Activated naive CD4-positive, alpha-beta T cell treated with anti-CD3 and anti-CD28 coated beads for 36 hours (primary cell): ENCODE measurements around the gene DLG2. TPM values are rescaled to one million over a fixed set of nuclear protein-coding genes. Genes with fewer than 3 reads are reported as not detected.

ENCODE experiments used
- CTCF ChIA-PET: fragments of 350-600 bp; sonication (Branson Sonifier 250); formaldehyde crosslinking; loops from one replicate; lab custom pipeline; 2021; ENCODE audit warnings: antibody characterized with exemption; lab: Charles Lee
- DNase-seq: peaks from one replicate; pipeline ENCODE4 v3.0.0-alpha.2; 2020
- H3K27ac Mint-ChIP-seq: one replicate; pipeline ENCODE4 v1.8.0; 2021; ENCODE audit warnings: mild to moderate bottlenecking, mixed read lengths
- H3K27me3 Mint-ChIP-seq: one replicate; pipeline ENCODE4 v1.8.0; 2021; ENCODE audit warnings: low read depth, mixed read lengths
- H3K36me3 Mint-ChIP-seq: one replicate; pipeline ENCODE4 v1.8.0; 2021; ENCODE audit warnings: low read depth, mixed read lengths
- H3K4me1 Mint-ChIP-seq: one replicate; pipeline ENCODE4 v1.8.0; 2021; ENCODE audit warnings: low read depth, mixed read lengths
- H3K4me3 Mint-ChIP-seq: one replicate; pipeline ENCODE4 v1.8.0; 2021; ENCODE audit warnings: mild to moderate bottlenecking, moderate library complexity, mixed read lengths
- H3K9me3 Mint-ChIP-seq: one replicate; pipeline ENCODE4 v1.8.0; 2021; ENCODE audit warnings: mixed read lengths
- intact Hi-C: fragments of 100-400 bp; cut with micrococcal nuclease; formaldehyde crosslinking; loops from one replicate; pipeline ENCODE4 v1.15.1; 2023
- total RNA-seq, 2 experiments: library from RNA; stranded (reverse); gene quantifications; one replicate each; pipeline ENCODE4 v1.2.3, GENCODE V29; 2021

DLG2 gene
- total RNA-seq, 2 experiments from 2014 or later, result 3.3 to 4.6 TPM

DNA sequence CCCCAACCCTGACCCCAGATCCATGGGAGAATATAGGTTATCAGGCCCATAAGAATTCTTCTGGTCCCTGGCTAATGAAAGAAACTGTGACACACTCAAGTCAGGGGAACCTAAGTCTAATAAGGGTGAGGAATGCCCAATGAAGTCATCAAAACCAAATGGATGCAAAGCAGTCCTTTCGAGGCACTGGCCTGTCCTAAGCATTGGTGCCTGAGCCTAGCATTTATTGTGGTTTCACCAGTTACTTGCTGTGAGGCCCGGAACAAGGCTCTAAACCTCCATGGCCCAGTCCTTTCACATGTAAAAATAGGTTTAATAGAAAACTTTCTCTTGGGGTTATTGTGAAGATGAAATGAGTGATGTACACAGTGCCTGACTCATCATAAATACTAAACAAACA lies 712.6 kb downstream of the DLG2 start:
- CTCF ChIA-PET, result no interaction called here
- intact Hi-C loops, result no loop called here
- Mint-ChIP-seq H3K4me3 (no peak overlapping the region), H3K27ac (no peak overlapping the region), H3K36me3 (no peaks in the 10 kb centered on the region), H3K4me1 (no peaks in the 10 kb centered on the region), H3K27me3 (no peaks in the 10 kb centered on the region), H3K9me3 (peaks cover 16% of the 10 kb centered on the region)
- DNase-seq, result no peak

DNA sequence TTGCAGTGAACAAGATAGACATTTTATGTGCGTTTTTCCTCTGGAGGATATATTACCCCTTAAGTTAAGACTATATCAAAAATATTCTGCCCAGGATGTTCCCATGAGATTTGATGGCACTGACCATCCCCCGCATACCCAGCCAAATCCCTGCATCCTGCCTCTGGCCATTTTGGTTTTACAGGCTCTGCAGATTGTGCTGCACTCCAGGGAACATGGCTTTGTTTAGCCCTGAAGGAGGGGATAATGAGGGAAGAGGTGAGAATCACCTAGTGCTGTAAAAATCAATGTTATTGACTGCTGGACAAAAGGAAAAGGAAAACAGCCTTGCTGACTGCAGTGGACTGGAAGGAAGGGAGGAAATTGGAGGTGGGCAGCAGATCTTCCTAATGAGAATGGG lies 717.4 kb downstream of the DLG2 start:
- Mint-ChIP-seq H3K4me3 (no peak overlapping the region), H3K9me3 (peaks cover 14% of the 10 kb centered on the region), H3K27me3 (no peaks in the 10 kb centered on the region), H3K36me3 (no peaks in the 10 kb centered on the region), H3K27ac (no peak overlapping the region), H3K4me1 (no peaks in the 10 kb centered on the region)
- CTCF ChIA-PET, result no interaction called here
- intact Hi-C loops, result no loop called here
- DNase-seq, result no peak

DNA sequence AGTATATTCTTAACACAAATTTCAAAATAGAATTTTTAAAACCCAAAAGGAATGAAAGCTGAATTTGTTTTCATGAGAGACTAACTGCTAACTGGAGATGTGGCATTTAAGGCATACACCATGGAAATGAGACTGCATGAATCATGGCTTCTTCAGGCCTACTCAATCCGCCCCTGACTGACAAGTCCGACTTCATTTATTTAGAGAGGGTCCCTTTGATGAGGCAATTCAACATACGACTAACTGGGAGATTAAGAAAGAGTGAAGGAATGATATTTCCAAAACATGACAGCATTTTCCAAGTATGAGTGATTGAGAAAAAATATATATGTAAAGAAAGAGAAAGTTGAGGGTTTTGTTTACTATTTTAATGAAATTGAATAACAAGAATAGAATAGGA lies 720.1 kb downstream of the DLG2 start:
- Mint-ChIP-seq H3K4me1 (no peaks in the 10 kb centered on the region), H3K36me3 (no peaks in the 10 kb centered on the region), H3K4me3 (no peak overlapping the region), H3K27me3 (no peaks in the 10 kb centered on the region), H3K27ac (no peak overlapping the region), H3K9me3 (peaks cover 15% of the 10 kb centered on the region)
- CTCF ChIA-PET, result no interaction called here
- intact Hi-C loops, result no loop called here
- DNase-seq, result no peak

DNA sequence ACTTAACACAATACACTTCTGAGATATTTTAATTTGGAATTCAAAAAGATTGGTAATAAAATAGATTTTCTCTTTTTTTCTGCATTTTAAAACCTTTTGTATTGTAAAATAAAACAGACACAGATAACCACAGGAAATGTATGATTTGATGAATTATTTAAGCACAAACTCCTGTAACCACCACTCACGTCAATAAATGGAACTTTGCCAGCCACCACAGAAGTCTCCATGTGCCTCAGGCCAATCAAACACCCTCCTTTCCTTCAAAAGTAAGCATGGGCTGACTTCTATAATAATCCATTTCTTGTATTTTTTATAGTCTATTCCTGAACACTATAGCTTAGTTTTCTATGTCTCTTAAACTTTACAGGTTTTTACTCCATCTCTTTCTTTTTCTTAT lies 721.7 kb downstream of the DLG2 start:
- CTCF ChIA-PET, result no interaction called here
- no peak overlapping the region for H3K27ac Mint-ChIP-seq
- intact Hi-C loops, result no loop called here
- H3K4me1 Mint-ChIP-seq, result no peaks in the 10 kb centered on the region
- DNase-seq, result no peak
- H3K9me3 Mint-ChIP-seq, result peaks cover 15% of the 10 kb centered on the region
- no peak overlapping the region for H3K4me3 Mint-ChIP-seq
- H3K36me3 Mint-ChIP-seq, result no peaks in the 10 kb centered on the region
- H3K27me3 Mint-ChIP-seq, result no peaks in the 10 kb centered on the region

DNA sequence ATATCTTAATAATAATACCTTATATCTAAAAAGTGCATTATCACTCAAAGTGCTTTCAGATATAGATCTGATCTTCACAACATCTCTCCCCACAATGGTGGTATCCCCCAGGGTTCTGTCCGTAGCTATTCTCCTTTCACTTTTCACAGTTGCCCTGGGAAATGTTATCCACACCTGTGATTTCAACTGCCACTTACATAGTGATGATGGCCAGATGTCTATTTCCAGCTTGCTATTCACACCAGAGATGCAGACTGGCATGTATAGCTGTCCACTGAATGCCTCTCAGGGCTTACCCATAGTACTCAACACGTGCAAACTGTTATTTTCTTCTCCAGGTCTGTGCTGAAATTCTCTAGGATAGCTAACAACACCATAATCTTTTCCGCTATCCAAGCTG lies 724.7 kb downstream of the DLG2 start:
- H3K9me3 Mint-ChIP-seq, result peaks cover 8% of the 10 kb centered on the region
- no peak overlapping the region for H3K27ac Mint-ChIP-seq
- CTCF ChIA-PET, result no interaction called here
- no peak for DNase-seq
- H3K36me3 Mint-ChIP-seq, result no peaks in the 10 kb centered on the region
- H3K4me1 Mint-ChIP-seq, result no peaks in the 10 kb centered on the region
- H3K27me3 Mint-ChIP-seq, result no peaks in the 10 kb centered on the region
- no peak overlapping the region for H3K4me3 Mint-ChIP-seq
- intact Hi-C loops, result no loop called here

DNA sequence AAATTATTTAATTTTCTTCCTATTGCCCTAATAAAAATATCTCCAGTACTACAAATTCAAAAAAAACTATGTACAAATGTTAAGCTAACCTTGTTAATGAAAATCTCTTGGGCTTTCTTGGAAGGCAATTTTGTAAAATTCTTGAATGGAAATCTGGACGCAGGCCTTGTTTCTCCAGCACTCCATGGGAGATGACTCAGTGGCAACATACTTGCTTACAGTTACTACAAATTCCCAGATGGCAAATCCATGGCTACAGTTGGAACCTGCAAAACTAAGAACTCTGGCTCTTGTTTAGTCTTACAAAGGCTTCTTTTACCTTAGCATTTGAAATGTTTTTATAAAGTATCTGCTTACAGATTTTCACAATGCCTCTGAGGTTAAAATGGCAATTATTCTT lies 725.2 kb downstream of the DLG2 start:
- no peaks in the 10 kb centered on the region for H3K4me1 Mint-ChIP-seq
- intact Hi-C loops, result no loop called here
- no peaks in the 10 kb centered on the region for H3K27me3 Mint-ChIP-seq
- H3K9me3 Mint-ChIP-seq, result peaks cover 7% of the 10 kb centered on the region
- H3K4me3 Mint-ChIP-seq, result no peak overlapping the region
- CTCF ChIA-PET, result no interaction called here
- no peak overlapping the region for H3K27ac Mint-ChIP-seq
- H3K36me3 Mint-ChIP-seq, result no peaks in the 10 kb centered on the region
- no peak for DNase-seq

DNA sequence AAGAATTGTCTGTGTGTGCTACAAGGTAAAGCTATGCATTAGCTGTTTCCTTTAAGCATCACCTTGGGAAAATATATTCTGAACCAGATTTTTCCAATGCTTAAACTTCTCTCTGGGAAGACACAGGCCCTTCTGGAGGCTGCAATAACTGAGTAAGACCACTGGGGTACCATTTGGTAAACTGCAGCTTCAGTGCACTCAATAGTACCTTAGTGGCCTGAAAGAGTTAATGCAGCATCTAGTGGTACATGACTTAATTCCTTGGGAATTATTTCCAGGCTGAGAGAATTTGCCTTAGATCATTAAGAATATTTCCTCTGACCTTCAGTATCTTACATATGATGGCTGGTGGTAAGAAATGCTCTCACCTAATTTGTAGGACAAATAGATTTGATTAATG lies 727.4 kb downstream of the DLG2 start:
- peaks cover 6% of the 10 kb centered on the region for H3K9me3 Mint-ChIP-seq
- intact Hi-C loops, result no loop called here
- CTCF ChIA-PET, result interaction anchor here (0.6 kb wide), 1 partner anchor 334 kb away, joined by 3 read pairs; no protein-coding TSS in a partner anchor

DNA sequence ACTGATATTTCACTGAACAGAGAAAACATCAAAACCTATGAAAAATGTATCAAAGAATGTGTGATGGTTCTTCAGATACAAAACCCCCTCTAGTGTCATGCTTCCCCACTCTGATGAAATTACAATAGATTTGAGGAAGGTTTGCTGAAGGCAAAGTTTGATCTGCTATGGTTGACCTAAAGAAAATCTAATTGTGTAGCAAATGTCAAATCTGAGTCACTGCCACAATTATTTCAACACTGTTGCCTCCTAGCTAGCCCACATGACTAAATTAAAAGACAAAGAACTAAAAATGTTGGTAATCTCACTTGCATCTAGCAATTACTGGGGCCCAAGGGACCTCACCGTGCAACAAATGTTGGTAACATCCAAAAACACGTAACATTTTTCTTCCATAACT lies 728.0 kb downstream of the DLG2 start:
- Mint-ChIP-seq H3K4me3 (no peak overlapping the region), H3K36me3 (no peaks in the 10 kb centered on the region), H3K27me3 (no peaks in the 10 kb centered on the region), H3K27ac (no peak overlapping the region), H3K4me1 (no peaks in the 10 kb centered on the region), H3K9me3 (peaks cover 10% of the 10 kb centered on the region)
- intact Hi-C loops, result no loop called here
- CTCF ChIA-PET, result no interaction called here
- DNase-seq, result no peak

More for the DNA sequence above, 727.4 kb downstream of the DLG2 start:
- Mint-ChIP-seq H3K27me3 (no peaks in the 10 kb centered on the region), H3K4me1 (no peaks in the 10 kb centered on the region), H3K27ac (no peak overlapping the region), H3K36me3 (no peaks in the 10 kb centered on the region), H3K4me3 (no peak overlapping the region)
- no peak for DNase-seq

DNA sequence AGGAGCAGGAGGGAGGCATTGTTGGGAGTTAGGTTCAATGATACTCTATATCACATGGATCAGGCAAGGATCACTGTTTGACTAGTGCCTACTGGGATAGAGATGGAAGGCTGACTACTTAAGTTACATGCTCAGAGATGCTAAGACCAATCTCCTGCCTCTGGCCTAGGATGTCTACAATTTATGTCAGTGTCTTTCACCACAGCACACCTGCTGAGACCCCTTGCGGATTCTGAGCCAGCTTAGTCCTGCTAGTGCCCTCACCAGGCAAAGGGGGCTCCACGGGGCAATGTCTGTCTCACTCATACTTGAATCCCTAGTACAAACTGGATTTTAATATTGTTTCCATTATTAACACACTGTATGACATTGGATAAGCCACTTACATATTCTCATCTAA lies 732.5 kb downstream of the DLG2 start:
- H3K27ac Mint-ChIP-seq, result no peak overlapping the region
- CTCF ChIA-PET, result no interaction called here
- H3K4me3 Mint-ChIP-seq, result no peak overlapping the region
- H3K27me3 Mint-ChIP-seq, result no peaks in the 10 kb centered on the region
- H3K36me3 Mint-ChIP-seq, result no peaks in the 10 kb centered on the region
- H3K4me1 Mint-ChIP-seq, result no peaks in the 10 kb centered on the region
- H3K9me3 Mint-ChIP-seq, result peaks cover 7% of the 10 kb centered on the region
- intact Hi-C loops, result no loop called here
- DNase-seq, result no peak

DNA sequence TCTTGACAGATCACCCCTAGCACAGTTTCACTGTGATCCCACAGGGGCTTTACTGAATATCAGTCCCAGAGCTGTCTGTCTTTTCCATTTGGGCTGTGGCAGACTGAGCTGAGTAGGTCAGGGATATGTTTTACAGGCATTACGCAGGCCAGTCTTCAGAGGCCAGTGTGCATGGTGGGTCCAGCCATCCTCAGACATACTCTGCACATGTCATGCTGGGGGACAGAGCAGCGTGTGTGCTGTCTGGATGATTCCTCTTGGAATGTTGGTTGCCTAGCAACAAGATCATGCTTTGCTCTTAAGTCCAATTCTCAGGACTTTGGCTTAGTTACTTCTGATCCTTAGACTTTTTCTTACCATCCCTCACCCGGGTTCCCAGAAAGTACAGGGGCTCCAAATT lies 736.5 kb downstream of the DLG2 start:
- H3K9me3 Mint-ChIP-seq, result peaks cover 16% of the 10 kb centered on the region
- no peak overlapping the region for H3K27ac Mint-ChIP-seq
- no peaks in the 10 kb centered on the region for H3K27me3 Mint-ChIP-seq
- no peaks in the 10 kb centered on the region for H3K4me1 Mint-ChIP-seq
- CTCF ChIA-PET, result no interaction called here
- no peak overlapping the region for H3K4me3 Mint-ChIP-seq
- no peaks in the 10 kb centered on the region for H3K36me3 Mint-ChIP-seq
- intact Hi-C loops, result no loop called here
- no peak for DNase-seq

DNA sequence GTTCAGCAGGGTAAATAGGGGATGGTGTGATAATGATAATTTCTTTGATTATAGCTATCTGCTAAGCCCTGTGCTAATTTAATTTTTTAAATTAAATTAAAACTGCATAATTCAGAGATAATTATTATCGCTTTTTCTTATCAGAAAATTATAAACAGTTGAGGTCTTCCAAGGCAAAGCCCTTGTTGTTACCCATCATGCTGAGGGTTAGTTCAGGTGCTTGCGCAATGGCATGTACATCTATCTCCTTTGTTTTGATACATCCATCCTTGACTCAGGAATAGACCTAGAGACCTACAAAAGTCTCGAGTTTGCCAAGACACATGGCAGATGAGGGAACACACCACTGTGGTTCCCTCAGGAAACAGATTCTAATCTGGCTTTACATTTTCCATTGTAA lies 737.6 kb downstream of the DLG2 start:
- Mint-ChIP-seq H3K9me3 (peaks cover 20% of the 10 kb centered on the region), H3K4me3 (no peak overlapping the region), H3K36me3 (no peaks in the 10 kb centered on the region), H3K27ac (no peak overlapping the region), H3K4me1 (no peaks in the 10 kb centered on the region), H3K27me3 (no peaks in the 10 kb centered on the region)
- CTCF ChIA-PET, result no interaction called here
- intact Hi-C loops, result no loop called here
- no peak for DNase-seq

DNA sequence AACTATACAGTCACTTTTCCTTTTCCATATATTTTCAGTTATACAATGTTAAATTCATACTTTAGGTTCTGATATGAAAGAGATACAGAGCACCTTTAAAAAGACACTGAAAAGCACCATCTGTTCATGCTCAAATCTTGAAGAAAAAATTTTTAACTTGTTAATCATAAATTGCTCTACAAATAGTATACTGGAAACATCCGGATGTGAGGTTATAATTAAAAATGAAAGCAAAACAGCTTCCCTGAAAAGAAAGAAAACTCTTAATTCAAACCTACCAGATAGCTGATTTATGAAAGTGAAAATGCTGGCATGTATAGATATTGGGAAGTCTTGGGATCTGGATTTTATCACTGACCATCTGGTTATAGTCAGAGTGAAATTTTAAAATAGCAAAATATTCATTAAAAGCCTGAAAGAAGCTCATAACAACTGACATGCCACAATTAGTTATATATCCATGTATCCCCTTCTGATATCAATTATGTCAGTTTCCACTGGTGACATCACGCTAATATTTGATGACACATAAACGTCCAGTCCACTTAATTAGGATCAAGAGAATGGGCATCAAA lies 740.0 kb downstream of the DLG2 start:
- Mint-ChIP-seq H3K27me3 (no peaks in the 10 kb centered on the region), H3K36me3 (no peaks in the 10 kb centered on the region), H3K4me1 (no peaks in the 10 kb centered on the region), H3K27ac (no peak overlapping the region), H3K4me3 (no peak overlapping the region), H3K9me3 (peaks cover 16% of the 10 kb centered on the region)
- DNase-seq, result no peak
- intact Hi-C loops, result no loop called here
- CTCF ChIA-PET, result no interaction called here

DNA sequence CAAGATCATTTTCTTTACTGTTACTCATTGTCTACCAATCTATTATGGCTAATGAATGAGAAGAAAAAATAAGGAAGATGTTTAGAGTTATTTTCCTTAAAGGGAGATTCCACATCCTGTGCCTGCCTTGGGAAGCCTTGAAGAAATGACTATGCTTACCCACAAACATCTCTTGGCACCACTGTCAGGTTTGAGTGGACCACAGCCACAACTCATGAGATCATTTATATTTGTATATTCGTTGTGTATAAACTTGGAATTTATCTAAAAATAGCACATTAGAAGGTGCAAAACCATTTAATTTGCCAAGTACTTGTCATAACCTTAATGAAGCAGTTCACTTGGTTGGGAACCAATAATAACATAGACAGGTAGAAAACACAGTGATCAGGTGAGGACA lies 740.8 kb downstream of the DLG2 start:
- H3K36me3 Mint-ChIP-seq, result no peaks in the 10 kb centered on the region
- H3K4me1 Mint-ChIP-seq, result no peaks in the 10 kb centered on the region
- no peak overlapping the region for H3K4me3 Mint-ChIP-seq
- H3K27me3 Mint-ChIP-seq, result no peaks in the 10 kb centered on the region
- peaks cover 16% of the 10 kb centered on the region for H3K9me3 Mint-ChIP-seq
- no peak for DNase-seq
- CTCF ChIA-PET, result no interaction called here
- intact Hi-C loops, result no loop called here
- H3K27ac Mint-ChIP-seq, result no peak overlapping the region

DNA sequence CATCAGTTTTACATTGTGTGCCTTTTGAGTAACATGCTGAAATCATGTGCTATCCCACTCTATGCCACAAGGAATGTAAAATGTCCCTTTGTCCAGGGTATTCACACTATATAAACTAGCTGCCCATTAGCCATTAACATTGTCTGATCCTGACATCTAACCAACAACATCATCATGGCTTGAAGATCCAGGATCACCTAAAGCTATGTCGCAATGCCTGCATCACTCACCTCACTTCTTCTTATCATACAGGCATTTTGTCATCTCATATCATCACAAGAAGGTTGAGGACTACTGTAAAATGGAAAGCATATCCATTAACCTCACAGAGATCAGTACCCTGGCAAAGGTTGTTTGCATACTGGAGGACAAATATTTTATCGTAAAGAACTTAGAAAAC lies 742.3 kb downstream of the DLG2 start:
- intact Hi-C loops, result no loop called here
- DNase-seq, result no peak
- H3K27ac Mint-ChIP-seq, result no peak overlapping the region
- H3K4me3 Mint-ChIP-seq, result no peak overlapping the region
- no peaks in the 10 kb centered on the region for H3K27me3 Mint-ChIP-seq
- CTCF ChIA-PET, result no interaction called here
- no peaks in the 10 kb centered on the region for H3K36me3 Mint-ChIP-seq
- no peaks in the 10 kb centered on the region for H3K4me1 Mint-ChIP-seq
- H3K9me3 Mint-ChIP-seq, result peaks cover 16% of the 10 kb centered on the region
